ENCODE results near the gene COQ8A.

Gene COQ8A

GRCh38 chr1:226945858-226946245 lies 5.8 kb downstream of the COQ8A start:
- peaks cover 0 to 4% of the 10 kb centered on the region in 2 donors for H3K9me3 ChIP-seq (ENCODE audit: control insufficient read depth in 1 of 2, low read length in 2 of 2)
- H3K4me3 ChIP-seq (ENCODE audit: low read depth in 1 of 2, low read length in 2 of 2) = no peak overlapping the region
- H3K36me3 ChIP-seq (ENCODE audit: control insufficient read depth in 1 of 2, insufficient read depth in 2 of 2, low read length in 2 of 2) = no peaks in the 10 kb centered on the region
- no peak overlapping the region for H3K27ac ChIP-seq (ENCODE audit: low read length)
- peaks cover 24 to 45% of the 10 kb centered on the region in 2 donors for H3K4me1 ChIP-seq (ENCODE audit: control insufficient read depth in 1 of 2, insufficient read depth in 2 of 2, low read length in 2 of 2)
- no peaks in the 10 kb centered on the region for H3K27me3 ChIP-seq (ENCODE audit: low read depth, low read length)

GRCh38 chr1:226946285-226946684 lies 6.2 kb downstream of the COQ8A start:
- Histone ChIP-seq H3K4me3 (ENCODE audit: low read depth in 1 of 2, low read length in 2 of 2) (no peak overlapping the region), H3K27me3 (ENCODE audit: low read depth, low read length) (no peaks in the 10 kb centered on the region), H3K4me1 (ENCODE audit: control insufficient read depth in 1 of 2, insufficient read depth in 2 of 2, low read length in 2 of 2) (peaks cover 24 to 40% of the 10 kb centered on the region in 2 donors), H3K27ac (ENCODE audit: low read length) (no peak overlapping the region), H3K36me3 (ENCODE audit: control insufficient read depth in 1 of 2, insufficient read depth in 2 of 2, low read length in 2 of 2) (no peaks in the 10 kb centered on the region), H3K9me3 (ENCODE audit: control insufficient read depth in 1 of 2, low read length in 2 of 2) (peaks cover 0 to 4% of the 10 kb centered on the region in 2 donors)

- Histone ChIP-seq H3K27ac (ENCODE audit: low read length) (no peak overlapping the region), H3K27me3 (ENCODE audit: low read depth, low read length) (no peaks in the 10 kb centered on the region), H3K4me3 (ENCODE audit: low read depth in 1 of 2, low read length in 2 of 2) (no peak overlapping the region), H3K36me3 (ENCODE audit: control insufficient read depth in 1 of 2, insufficient read depth in 2 of 2, low read length in 2 of 2) (no peaks in the 10 kb centered on the region), H3K9me3 (ENCODE audit: control insufficient read depth in 1 of 2, low read length in 2 of 2) (peaks cover 0 to 4% of the 10 kb centered on the region in 2 donors), H3K4me1 (ENCODE audit: control insufficient read depth in 1 of 2, insufficient read depth in 2 of 2, low read length in 2 of 2) (peaks cover 23 to 37% of the 10 kb centered on the region in 2 donors)
Measured at GRCh38 chr1:226946841-226947240, 6.7 kb downstream of the COQ8A start.

GRCh38 chr1:226948051-226948450 lies 8.0 kb downstream of the COQ8A start:
- H3K4me1 ChIP-seq (ENCODE audit: control insufficient read depth in 1 of 2, insufficient read depth in 2 of 2, low read length in 2 of 2) = peaks cover 11 to 27% of the 10 kb centered on the region in 2 donors
- no peaks in the 10 kb centered on the region for H3K36me3 ChIP-seq (ENCODE audit: control insufficient read depth in 1 of 2, insufficient read depth in 2 of 2, low read length in 2 of 2)
- H3K4me3 ChIP-seq (ENCODE audit: low read depth in 1 of 2, low read length in 2 of 2) = no peak overlapping the region
- peaks cover 0 to 4% of the 10 kb centered on the region in 2 donors for H3K9me3 ChIP-seq (ENCODE audit: control insufficient read depth in 1 of 2, low read length in 2 of 2)
- H3K27me3 ChIP-seq (ENCODE audit: low read depth, low read length) = no peaks in the 10 kb centered on the region
- H3K27ac ChIP-seq (ENCODE audit: low read length) = no peak overlapping the region

- Histone ChIP-seq H3K27me3 (ENCODE audit: low read depth, low read length) (no peaks in the 10 kb centered on the region), H3K4me3 (ENCODE audit: low read depth in 1 of 2, low read length in 2 of 2) (no peak overlapping the region), H3K27ac (ENCODE audit: low read length) (no peak overlapping the region), H3K4me1 (ENCODE audit: control insufficient read depth in 1 of 2, insufficient read depth in 2 of 2, low read length in 2 of 2) (peaks cover 7 to 24% of the 10 kb centered on the region in 2 donors), H3K9me3 (ENCODE audit: control insufficient read depth in 1 of 2, low read length in 2 of 2) (peaks cover 0 to 4% of the 10 kb centered on the region in 2 donors), H3K36me3 (ENCODE audit: control insufficient read depth in 1 of 2, insufficient read depth in 2 of 2, low read length in 2 of 2) (no peaks in the 10 kb centered on the region)
Measured at GRCh38 chr1:226948480-226948879, 8.4 kb downstream of the COQ8A start.

- Histone ChIP-seq H3K27ac (ENCODE audit: low read length) (no peak overlapping the region), H3K9me3 (ENCODE audit: control insufficient read depth in 1 of 2, low read length in 2 of 2) (peaks cover 0 to 4% of the 10 kb centered on the region in 2 donors), H3K27me3 (ENCODE audit: low read depth, low read length) (no peaks in the 10 kb centered on the region), H3K4me3 (ENCODE audit: low read depth in 1 of 2, low read length in 2 of 2) (no peak overlapping the region), H3K36me3 (ENCODE audit: control insufficient read depth in 1 of 2, insufficient read depth in 2 of 2, low read length in 2 of 2) (no peaks in the 10 kb centered on the region), H3K4me1 (ENCODE audit: control insufficient read depth in 1 of 2, insufficient read depth in 2 of 2, low read length in 2 of 2) (peaks cover 6 to 24% of the 10 kb centered on the region in 2 donors)
Measured at GRCh38 chr1:226948996-226949395, 8.9 kb downstream of the COQ8A start.

GRCh38 chr1:226949401-226949800 lies 9.3 kb downstream of the COQ8A start:
- Histone ChIP-seq H3K27me3 (ENCODE audit: low read depth, low read length) (no peaks in the 10 kb centered on the region), H3K27ac (ENCODE audit: low read length) (no peak overlapping the region), H3K4me1 (ENCODE audit: control insufficient read depth in 1 of 2, insufficient read depth in 2 of 2, low read length in 2 of 2) (peaks cover 6 to 24% of the 10 kb centered on the region in 2 donors), H3K9me3 (ENCODE audit: control insufficient read depth in 1 of 2, low read length in 2 of 2) (peaks cover 0 to 4% of the 10 kb centered on the region in 2 donors), H3K4me3 (ENCODE audit: low read depth in 1 of 2, low read length in 2 of 2) (no peak overlapping the region), H3K36me3 (ENCODE audit: control insufficient read depth in 1 of 2, insufficient read depth in 2 of 2, low read length in 2 of 2) (no peaks in the 10 kb centered on the region)

- H3K27ac ChIP-seq (ENCODE audit: low read length) = no peak overlapping the region
- peaks cover 0 to 4% of the 10 kb centered on the region in 2 donors for H3K9me3 ChIP-seq (ENCODE audit: control insufficient read depth in 1 of 2, low read length in 2 of 2)
- no peaks in the 10 kb centered on the region for H3K27me3 ChIP-seq (ENCODE audit: low read depth, low read length)
- no peaks in the 10 kb centered on the region for H3K36me3 ChIP-seq (ENCODE audit: control insufficient read depth in 1 of 2, insufficient read depth in 2 of 2, low read length in 2 of 2)
- no peak overlapping the region for H3K4me3 ChIP-seq (ENCODE audit: low read depth in 1 of 2, low read length in 2 of 2)
- peaks cover 6 to 20% of the 10 kb centered on the region in 2 donors for H3K4me1 ChIP-seq (ENCODE audit: control insufficient read depth in 1 of 2, insufficient read depth in 2 of 2, low read length in 2 of 2)
Measured at GRCh38 chr1:226950316-226950715, 10.2 kb downstream of the COQ8A start.

GRCh38 chr1:226950871-226951270 lies 10.8 kb downstream of the COQ8A start:
- Histone ChIP-seq H3K27ac (ENCODE audit: low read length) (no peak overlapping the region), H3K4me1 (ENCODE audit: control insufficient read depth in 1 of 2, insufficient read depth in 2 of 2, low read length in 2 of 2) (peaks cover 2 to 15% of the 10 kb centered on the region in 2 donors), H3K9me3 (ENCODE audit: control insufficient read depth in 1 of 2, low read length in 2 of 2) (peaks cover 0 to 4% of the 10 kb centered on the region in 2 donors), H3K36me3 (ENCODE audit: control insufficient read depth in 1 of 2, insufficient read depth in 2 of 2, low read length in 2 of 2) (no peaks in the 10 kb centered on the region), H3K27me3 (ENCODE audit: low read depth, low read length) (no peaks in the 10 kb centered on the region), H3K4me3 (ENCODE audit: low read depth in 1 of 2, low read length in 2 of 2) (no peak overlapping the region)

- H3K27ac ChIP-seq (ENCODE audit: low read length) = no peak overlapping the region
Measured at GRCh38 chr1:226951286-226952117, 11.4 kb downstream of the COQ8A start.

GRCh38 chr1:226952118-226952441 lies 12.0 kb downstream of the COQ8A start:
- no peaks in the 10 kb centered on the region for H3K27me3 ChIP-seq (ENCODE audit: low read depth, low read length)
- H3K9me3 ChIP-seq (ENCODE audit: control insufficient read depth in 1 of 2, low read length in 2 of 2) = peaks cover 0 to 4% of the 10 kb centered on the region in 2 donors
- peaks cover 0 to 4% of the 10 kb centered on the region in 2 donors for H3K4me1 ChIP-seq (ENCODE audit: control insufficient read depth in 1 of 2, insufficient read depth in 2 of 2, low read length in 2 of 2)

More at GRCh38 chr1:226951286-226952117, 11.4 kb downstream of the COQ8A start:
- no peak overlapping the region for H3K4me3 ChIP-seq (ENCODE audit: low read depth in 1 of 2, low read length in 2 of 2)
- no peaks in the 10 kb centered on the region for H3K27me3 ChIP-seq (ENCODE audit: low read depth, low read length)
- H3K4me1 ChIP-seq (ENCODE audit: control insufficient read depth in 1 of 2, insufficient read depth in 2 of 2, low read length in 2 of 2) = peaks cover 0 to 8% of the 10 kb centered on the region in 2 donors
- peaks cover 0 to 4% of the 10 kb centered on the region in 2 donors for H3K9me3 ChIP-seq (ENCODE audit: control insufficient read depth in 1 of 2, low read length in 2 of 2)
- H3K36me3 ChIP-seq (ENCODE audit: control insufficient read depth in 1 of 2, insufficient read depth in 2 of 2, low read length in 2 of 2) = no peaks in the 10 kb centered on the region

More at GRCh38 chr1:226952118-226952441, 12.0 kb downstream of the COQ8A start:
- Histone ChIP-seq H3K36me3 (ENCODE audit: control insufficient read depth in 1 of 2, insufficient read depth in 2 of 2, low read length in 2 of 2) (no peaks in the 10 kb centered on the region), H3K4me3 (ENCODE audit: low read depth in 1 of 2, low read length in 2 of 2) (no peak overlapping the region), H3K27ac (ENCODE audit: low read length) (no peak overlapping the region)
